Tibial nerve (tissue), 4 donors: ENCODE results near the gene TMEM123.

Experiments used
- EP300 ChIP-seq, 2 donors: sonication (generic); formaldehyde crosslinking; IDR thresholded peaks; one replicate each; pipeline ENCODE4 v1.6.1; 2017; ENCODE audit warnings: antibody characterized with exemption in 2 of 2, mild to moderate bottlenecking in 1 of 2
- POLR2A ChIP-seq, 2 donors: fragments of 450-650 bp; IDR thresholded peaks; one replicate each; pipeline ENCODE4 v1.6.1; 2017; ENCODE audit warnings: antibody characterized with exemption in 2 of 2, mild to moderate bottlenecking in 2 of 2, moderate library complexity in 2 of 2
- TF ChIP-seq, protein P1 (sequence below), 5 experiments: fragments of 200-600 bp in 3 of 5; fragments of 450-650 bp in 2 of 5; sonication (generic) in 3 of 5; IDR thresholded peaks; one replicate each; pipeline ENCODE4 v1.5.1; 2016 to 2019; ENCODE audit warnings: antibody characterized with exemption in 5 of 5, mild to moderate bottlenecking in 3 of 5, moderate library complexity in 2 of 5

DNA sequence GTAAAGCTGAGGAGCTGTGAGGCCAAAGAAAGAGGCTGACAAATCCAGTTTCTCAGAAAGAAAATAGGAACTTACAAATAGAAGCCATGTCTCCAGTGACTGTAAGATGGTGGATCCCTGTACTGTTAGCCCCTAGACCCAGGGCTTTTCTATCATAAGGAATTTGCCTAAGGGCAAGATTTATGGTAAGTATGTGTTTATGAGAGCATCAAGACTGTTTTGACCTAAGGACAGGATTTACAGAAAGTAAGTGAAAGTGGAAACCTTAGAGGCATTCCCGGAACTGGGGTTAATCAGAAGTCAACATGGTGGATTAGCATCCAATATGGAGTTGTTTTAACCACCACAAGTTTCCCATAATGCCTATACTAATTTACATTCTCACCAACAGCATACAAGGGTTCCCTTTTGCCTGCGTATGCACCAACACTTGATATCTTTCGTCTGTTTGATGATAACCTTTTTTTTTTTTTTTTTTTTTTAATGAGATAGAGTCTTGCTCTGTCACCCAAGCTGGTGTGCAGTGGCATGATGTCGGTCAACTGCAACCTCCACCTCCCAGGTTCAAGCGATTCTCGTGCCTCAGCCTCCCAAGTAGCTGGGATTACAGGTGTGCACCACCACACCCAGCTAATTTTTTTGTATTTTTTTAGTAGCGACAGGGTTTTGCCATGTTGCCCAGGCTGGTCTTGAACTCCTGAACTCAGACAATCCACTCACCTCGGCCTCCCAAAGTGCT lies 65.4 kb downstream of the TMEM123 start:
- TF ChIP-seq POLR2A (IDR thresholded peaks at IDR 0.05) (no peak), EP300 (IDR thresholded peaks at IDR 0.05) (no peak)
- TF ChIP-seq, protein P1, sequence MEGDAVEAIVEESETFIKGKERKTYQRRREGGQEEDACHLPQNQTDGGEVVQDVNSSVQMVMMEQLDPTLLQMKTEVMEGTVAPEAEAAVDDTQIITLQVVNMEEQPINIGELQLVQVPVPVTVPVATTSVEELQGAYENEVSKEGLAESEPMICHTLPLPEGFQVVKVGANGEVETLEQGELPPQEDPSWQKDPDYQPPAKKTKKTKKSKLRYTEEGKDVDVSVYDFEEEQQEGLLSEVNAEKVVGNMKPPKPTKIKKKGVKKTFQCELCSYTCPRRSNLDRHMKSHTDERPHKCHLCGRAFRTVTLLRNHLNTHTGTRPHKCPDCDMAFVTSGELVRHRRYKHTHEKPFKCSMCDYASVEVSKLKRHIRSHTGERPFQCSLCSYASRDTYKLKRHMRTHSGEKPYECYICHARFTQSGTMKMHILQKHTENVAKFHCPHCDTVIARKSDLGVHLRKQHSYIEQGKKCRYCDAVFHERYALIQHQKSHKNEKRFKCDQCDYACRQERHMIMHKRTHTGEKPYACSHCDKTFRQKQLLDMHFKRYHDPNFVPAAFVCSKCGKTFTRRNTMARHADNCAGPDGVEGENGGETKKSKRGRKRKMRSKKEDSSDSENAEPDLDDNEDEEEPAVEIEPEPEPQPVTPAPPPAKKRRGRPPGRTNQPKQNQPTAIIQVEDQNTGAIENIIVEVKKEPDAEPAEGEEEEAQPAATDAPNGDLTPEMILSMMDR (IDR thresholded peaks at IDR 0.05) = no peak
